C4-2B (cell line): Measurements from ENCODE around the gene TXK.

ENCODE experiments used
- CTCF ChIP-seq: fragments of 450-650 bp; conservative IDR thresholded peaks from 2 replicates; pipeline ENCODE4 v1.5.1; 2017; ENCODE audit warnings: mild to moderate bottlenecking
- ZFX ChIP-seq: fragments of 450-650 bp; IDR thresholded peaks from 2 replicates; pipeline ENCODE4 v1.6.1; 2017

GRCh38 chr4:48138936-48139335 is 4.9 kb upstream of the TXK start:
- TF ChIP-seq CTCF (no peak), ZFX (no peak)
